GM19455 (cell line): ENCODE results near the gene ZNF500.

Source experiments
- ATAC-seq: cut with Tn5 transposase; IDR thresholded peaks from one replicate; pipeline ENCODE4 v1.9.1; 2021; ENCODE audit not compliant: unreplicated experiment

ZNF500 gene

GRCh38 chr16:4713663-4714501 is 53.1 kb downstream of the ZNF500 start:
- ATAC-seq, result no peak

- ATAC-seq, result no peak
These were observed 57.5 kb downstream of the ZNF500 start for GRCh38 chr16:4709481-4709880.

- no peak for ATAC-seq
These were observed 60.1 kb downstream of the ZNF500 start for GRCh38 chr16:4706871-4707270.

DNA sequence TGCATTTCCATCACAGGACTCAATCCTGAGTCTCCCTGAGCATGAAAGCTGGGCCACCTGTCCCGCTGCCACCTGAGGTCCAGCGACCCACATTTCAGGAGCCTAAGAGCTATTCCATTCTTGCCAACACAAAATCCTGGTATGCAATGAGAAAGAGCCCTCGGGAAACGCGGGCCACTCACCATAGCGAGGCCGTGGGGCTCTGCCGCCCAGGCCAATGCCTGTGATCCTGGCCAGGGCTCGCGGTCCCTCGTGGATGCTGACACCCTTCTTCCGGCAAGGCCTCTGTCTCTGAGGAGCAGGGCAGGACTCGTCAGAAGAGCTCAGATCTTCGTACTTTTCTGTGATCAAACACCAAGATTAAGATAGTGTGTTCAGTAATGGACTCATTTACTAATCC is 62.0 kb downstream of the ZNF500 start:
- no peak for ATAC-seq

- ATAC-seq, result no peak
These were observed 62.5 kb downstream of the ZNF500 start for GRCh38 chr16:4704491-4704890.

DNA sequence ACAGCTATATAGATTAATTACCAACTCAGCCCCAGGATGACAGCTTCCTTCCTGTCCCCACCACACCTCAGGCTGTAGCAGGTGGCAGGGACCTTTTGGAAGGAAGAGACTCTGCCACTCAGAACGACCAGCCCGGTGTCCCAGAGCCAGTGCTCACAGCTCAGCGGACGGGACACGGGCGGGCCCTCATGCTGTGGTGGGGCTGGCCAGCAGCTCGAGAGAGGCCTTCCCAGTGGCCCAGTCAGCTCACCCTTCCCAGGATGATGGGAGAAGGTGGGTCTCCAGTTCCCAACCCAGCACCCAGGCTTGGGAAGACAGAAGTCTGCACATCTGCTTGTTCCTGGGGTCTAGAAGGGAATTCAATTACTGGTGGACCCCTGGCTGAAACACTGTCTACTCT is 63.1 kb downstream of the ZNF500 start:
- ATAC-seq, result no peak

GRCh38 chr16:4702466-4702808 is 64.5 kb downstream of the ZNF500 start:
- ATAC-seq, result no peak

DNA sequence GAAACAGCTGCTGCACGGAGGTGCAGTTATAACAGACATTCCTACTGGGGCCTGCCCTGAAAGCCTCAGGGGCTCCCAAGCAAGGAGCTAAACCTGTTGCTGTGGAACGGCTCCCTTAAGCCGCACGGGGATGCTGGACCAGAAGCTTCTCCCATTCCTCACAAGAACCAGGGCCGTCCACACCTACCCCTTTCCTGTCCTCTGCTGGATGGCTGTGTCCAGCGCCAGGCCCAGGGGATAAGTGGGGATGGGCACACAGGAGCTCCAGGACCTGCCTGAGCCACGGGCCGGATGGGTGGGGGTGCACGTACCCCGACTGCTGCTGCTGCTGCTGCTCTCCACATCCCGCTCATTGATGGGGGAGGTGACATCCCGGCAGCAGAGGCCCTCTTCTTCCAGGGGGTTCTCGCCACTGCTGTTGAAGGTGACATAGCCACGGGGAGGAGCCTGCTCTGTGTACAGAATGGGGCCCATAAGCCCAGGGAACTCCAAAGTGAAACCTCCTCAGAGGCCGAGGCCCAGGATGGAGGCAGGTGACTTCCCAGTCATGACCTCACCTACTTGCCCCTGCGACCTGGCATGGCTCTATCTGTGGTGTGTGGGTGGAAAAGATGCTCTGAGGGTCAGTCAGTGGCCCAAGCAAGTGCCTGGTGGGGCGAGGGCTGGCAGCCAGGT is 65.0 kb downstream of the ZNF500 start:
- no peak for ATAC-seq

- ATAC-seq, result no peak
These were observed 65.8 kb downstream of the ZNF500 start for GRCh38 chr16:4700997-4701743.

DNA sequence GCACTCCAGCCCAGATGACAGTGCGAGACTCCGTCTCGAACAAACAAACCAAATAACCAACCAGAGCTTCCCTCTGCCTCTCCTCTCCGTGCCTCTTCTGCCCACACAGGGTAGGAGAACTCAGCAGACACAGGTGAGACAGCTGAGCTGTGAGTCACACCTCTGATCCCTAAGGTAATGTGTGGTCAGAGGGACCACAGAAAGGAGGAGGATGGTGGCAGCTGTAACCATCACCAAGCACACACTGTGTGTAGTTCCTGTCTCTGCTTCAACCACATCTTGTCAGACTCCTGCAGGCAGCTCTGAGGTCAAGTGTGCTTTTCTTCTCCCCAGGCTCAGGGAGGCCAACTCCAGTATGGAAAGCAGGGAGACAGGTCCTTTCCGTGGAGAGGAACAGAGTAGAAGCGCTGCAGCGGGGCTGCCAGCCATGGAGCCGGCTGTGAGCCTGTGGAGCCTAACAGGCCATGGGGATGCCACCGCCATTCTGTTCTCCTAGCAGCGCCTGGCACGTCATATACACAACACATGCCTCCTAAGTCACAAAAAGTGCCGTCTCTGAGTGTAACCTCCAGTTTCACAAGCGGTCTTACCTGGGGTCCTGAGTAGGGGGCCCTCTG is 66.5 kb downstream of the ZNF500 start:
- no peak for ATAC-seq

GRCh38 chr16:4699046-4699556 is 67.9 kb downstream of the ZNF500 start:
- ATAC-seq, result no peak

- no peak for ATAC-seq
These were observed 68.5 kb downstream of the ZNF500 start for GRCh38 chr16:4698321-4699045.
